Measurements from ENCODE around the gene EYS. TPM values are rescaled to one million over a fixed set of nuclear protein-coding genes. Genes with fewer than 3 reads are reported as not detected.
"Not testable (repeated sequence)": the region's sequence is repeated elsewhere in the genome, so short reads cannot be mapped to it uniquely, and the experiment has no call there.

EYS gene
- total RNA-seq, 1 experiment from 2014 or later, result not detected

GRCh38 chr6:65650086-65650485 lies 56.9 kb downstream of the EYS start:
- no peaks in the 10 kb centered on the region for H3K9me3 ChIP-seq (replicated peaks)

GRCh38 chr6:65649392-65649791 lies 57.6 kb downstream of the EYS start:
- H3K27me3 ChIP-seq, result no peaks in the 10 kb centered on the region; the same call in 1 of the 2 replicates
- H3K9me3 ChIP-seq (replicated peaks), result no peaks in the 10 kb centered on the region
- no peak overlapping the region for H3K27ac ChIP-seq
- no peak for DNase-seq
- no peaks in the 10 kb centered on the region for H3K36me3 ChIP-seq
- H3K4me1 ChIP-seq, result no peaks in the 10 kb centered on the region
- no peak overlapping the region for H3K4me3 ChIP-seq

More at GRCh38 chr6:65650086-65650485, 56.9 kb downstream of the EYS start:
- no peak overlapping the region for H3K4me3 ChIP-seq
- H3K27ac ChIP-seq, result no peak overlapping the region
- no peaks in the 10 kb centered on the region; the same call in 1 of the 2 replicates for H3K27me3 ChIP-seq
- H3K36me3 ChIP-seq, result no peaks in the 10 kb centered on the region
- no peak for DNase-seq
- no peaks in the 10 kb centered on the region for H3K4me1 ChIP-seq

GRCh38 chr6:65646544-65646943 lies 60.5 kb downstream of the EYS start:
- Histone ChIP-seq H3K27me3 (no peaks in the 10 kb centered on the region; the same call in 1 of the 2 replicates), H3K9me3 (replicated peaks) (no peaks in the 10 kb centered on the region), H3K4me3 (no peak overlapping the region), H3K4me1 (no peaks in the 10 kb centered on the region), H3K36me3 (no peaks in the 10 kb centered on the region), H3K27ac (no peak overlapping the region)
- DNase-seq, result no peak

- Histone ChIP-seq H3K4me1 (no peaks in the 10 kb centered on the region), H3K9me3 (replicated peaks) (no peaks in the 10 kb centered on the region), H3K4me3 (no peak overlapping the region), H3K36me3 (no peaks in the 10 kb centered on the region), H3K27me3 (no peaks in the 10 kb centered on the region), H3K27ac (no peak overlapping the region)
- no peak for DNase-seq
Measured at GRCh38 chr6:65642776-65643175, 64.2 kb downstream of the EYS start.

- H3K36me3 ChIP-seq, result no peaks in the 10 kb centered on the region
- H3K9me3 ChIP-seq (replicated peaks), result no peaks in the 10 kb centered on the region
- H3K27ac ChIP-seq, result no peak overlapping the region
- no peak overlapping the region for H3K4me3 ChIP-seq
- no peaks in the 10 kb centered on the region for H3K4me1 ChIP-seq
- peak; percentile 13 to 41 for DNase-seq
- H3K27me3 ChIP-seq, result no peaks in the 10 kb centered on the region
Measured at GRCh38 chr6:65638047-65638831, 68.8 kb downstream of the EYS start.

- Histone ChIP-seq H3K9me3 (replicated peaks) (no peaks in the 10 kb centered on the region), H3K27ac (no peak overlapping the region), H3K27me3 (no peaks in the 10 kb centered on the region), H3K36me3 (no peaks in the 10 kb centered on the region), H3K4me1 (no peaks in the 10 kb centered on the region), H3K4me3 (no peak overlapping the region)
- no peak for DNase-seq
Measured at GRCh38 chr6:65637289-65638046, 69.6 kb downstream of the EYS start.

- no peak overlapping the region for H3K27ac ChIP-seq
- no peaks in the 10 kb centered on the region for H3K36me3 ChIP-seq
- DNase-seq, result no peak
- H3K4me1 ChIP-seq, result no peaks in the 10 kb centered on the region
- H3K4me3 ChIP-seq, result no peak overlapping the region
- H3K27me3 ChIP-seq, result no peaks in the 10 kb centered on the region
- H3K9me3 ChIP-seq (replicated peaks), result no peaks in the 10 kb centered on the region
Measured at GRCh38 chr6:65633501-65633900, 73.5 kb downstream of the EYS start.

- Histone ChIP-seq H3K9me3 (replicated peaks) (no peaks in the 10 kb centered on the region), H3K4me3 (no peak overlapping the region), H3K27me3 (no peaks in the 10 kb centered on the region), H3K4me1 (no peaks in the 10 kb centered on the region), H3K27ac (no peak overlapping the region), H3K36me3 (no peaks in the 10 kb centered on the region)
- no peak for DNase-seq
Measured at GRCh38 chr6:65631711-65632110, 75.3 kb downstream of the EYS start.

GRCh38 chr6:65627434-65627999 lies 79.5 kb downstream of the EYS start:
- H3K9me3 ChIP-seq (replicated peaks); H3K27ac ChIP-seq; H3K4me3 ChIP-seq; H3K27me3 ChIP-seq; H3K4me1 ChIP-seq; H3K36me3 ChIP-seq; DNase-seq: not testable (repeated sequence)

- Histone ChIP-seq H3K27ac (no peak overlapping the region), H3K4me3 (no peak overlapping the region), H3K9me3 (replicated peaks) (no peaks in the 10 kb centered on the region), H3K27me3 (no peaks in the 10 kb centered on the region), H3K36me3 (no peaks in the 10 kb centered on the region), H3K4me1 (no peaks in the 10 kb centered on the region)
- DNase-seq, result no peak
Measured at GRCh38 chr6:65627015-65627414, 80.0 kb downstream of the EYS start.

GRCh38 chr6:65623566-65623965 lies 83.5 kb downstream of the EYS start:
- Histone ChIP-seq H3K4me1 (no peaks in the 10 kb centered on the region), H3K9me3 (replicated peaks) (no peaks in the 10 kb centered on the region), H3K27me3 (no peaks in the 10 kb centered on the region), H3K4me3 (no peak overlapping the region), H3K36me3 (no peaks in the 10 kb centered on the region), H3K27ac (no peak overlapping the region)
- DNase-seq, result no peak

- Histone ChIP-seq H3K36me3 (no peaks in the 10 kb centered on the region), H3K9me3 (replicated peaks) (no peaks in the 10 kb centered on the region), H3K27ac (no peak overlapping the region), H3K27me3 (no peaks in the 10 kb centered on the region), H3K4me1 (no peaks in the 10 kb centered on the region), H3K4me3 (no peak overlapping the region)
- no peak for DNase-seq
Measured at GRCh38 chr6:65610746-65611145, 96.3 kb downstream of the EYS start.

GRCh38 chr6:65595540-65595939 lies 111.5 kb downstream of the EYS start:
- Histone ChIP-seq H3K36me3 (no peaks in the 10 kb centered on the region), H3K9me3 (replicated peaks) (no peaks in the 10 kb centered on the region), H3K27me3 (no peaks in the 10 kb centered on the region), H3K4me3 (no peak overlapping the region), H3K4me1 (no peaks in the 10 kb centered on the region), H3K27ac (no peak overlapping the region)
- DNase-seq, result no peak

- DNase-seq, result no peak
Measured at GRCh38 chr6:65570340-65570739, 136.7 kb downstream of the EYS start.

GRCh38 chr6:65569505-65569904 lies 137.5 kb downstream of the EYS start:
- H3K4me3 ChIP-seq, result no peak overlapping the region
- H3K9me3 ChIP-seq (replicated peaks), result no peaks in the 10 kb centered on the region
- H3K27ac ChIP-seq, result no peak overlapping the region
- H3K4me1 ChIP-seq, result no peaks in the 10 kb centered on the region
- H3K27me3 ChIP-seq, result no peaks in the 10 kb centered on the region
- no peak for DNase-seq
- no peaks in the 10 kb centered on the region for H3K36me3 ChIP-seq

More at GRCh38 chr6:65570340-65570739, 136.7 kb downstream of the EYS start:
- Histone ChIP-seq H3K27me3 (no peaks in the 10 kb centered on the region), H3K36me3 (no peaks in the 10 kb centered on the region), H3K9me3 (replicated peaks) (no peaks in the 10 kb centered on the region), H3K27ac (no peak overlapping the region), H3K4me3 (no peak overlapping the region), H3K4me1 (no peaks in the 10 kb centered on the region)

Data from SJCRH30 (cell line).